ENCODE measurements around the gene ATP7B. TPM values are rescaled to one million over a fixed set of nuclear protein-coding genes. Genes with fewer than 3 reads are reported as not detected.
"Not testable (repeated sequence)": the region's sequence is repeated elsewhere in the genome, so short reads cannot be mapped to it uniquely, and the experiment has no call there.

ATP7B gene
- total RNA-seq = 3.3 TPM
- long read RNA-seq, partial matches to known transcripts = 3 of 3 reads
- long read RNA-seq, other reads (novel, unspliced or antisense) = 0 of 3 reads

DNA sequence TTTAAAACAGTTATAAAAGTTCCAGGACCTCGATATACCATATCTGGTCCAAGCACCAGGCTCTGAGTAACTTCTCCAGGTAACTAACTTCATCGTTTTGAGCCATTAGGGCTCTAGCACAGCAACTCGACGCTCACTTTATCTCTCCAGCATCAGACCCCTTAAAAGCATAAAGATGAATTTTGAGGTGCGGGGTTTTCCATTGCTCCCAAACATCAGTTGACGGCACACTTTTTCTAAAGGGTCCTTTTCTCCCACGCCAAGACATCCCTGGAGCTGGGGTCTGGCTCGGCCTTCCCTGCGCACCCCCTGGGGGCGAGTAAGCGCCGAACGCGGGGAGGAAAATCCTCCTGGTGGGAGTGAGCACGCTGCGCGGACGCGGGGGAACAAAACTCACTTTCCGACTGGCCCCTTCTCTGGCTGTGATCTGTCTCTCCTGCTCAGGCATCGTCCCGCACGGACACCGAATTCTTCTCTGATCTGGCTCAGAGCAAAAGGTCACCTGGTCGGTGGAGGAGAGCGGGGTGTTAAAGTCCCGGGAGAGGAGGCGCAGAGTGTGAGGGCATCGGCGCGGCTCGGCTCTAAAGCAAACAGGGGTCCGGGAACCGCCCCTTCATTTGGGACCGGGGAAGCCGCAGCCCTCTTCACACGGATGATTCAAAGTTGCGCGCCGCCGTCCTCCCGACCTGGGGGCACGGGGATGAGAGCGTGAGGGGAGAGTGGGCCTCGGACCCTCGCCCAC lies at the start of gene ATP7B:
TSS of gene ATP7B (minus strand) at position 561 of the 742 bp plus-strand sequence. CDS start at position 448, 113 bp downstream.
- ATAC-seq (peak; percentile 20), DNase-seq (ENCODE audit: missing footprints) (no peak)
- intact Hi-C loops (cut with DNase I) = loop anchor here (5.0 kb wide), 1 partner anchor 416 kb away; no protein-coding TSS in a partner anchor

- intact Hi-C loops (cut with DNase I) = no loop called here
- DNase-seq (ENCODE audit: missing footprints) = no peak
- no peak for ATAC-seq
Observed at GRCh38 chr13:52053460-52053859, 42.2 kb upstream of the ATP7B start.

DNA sequence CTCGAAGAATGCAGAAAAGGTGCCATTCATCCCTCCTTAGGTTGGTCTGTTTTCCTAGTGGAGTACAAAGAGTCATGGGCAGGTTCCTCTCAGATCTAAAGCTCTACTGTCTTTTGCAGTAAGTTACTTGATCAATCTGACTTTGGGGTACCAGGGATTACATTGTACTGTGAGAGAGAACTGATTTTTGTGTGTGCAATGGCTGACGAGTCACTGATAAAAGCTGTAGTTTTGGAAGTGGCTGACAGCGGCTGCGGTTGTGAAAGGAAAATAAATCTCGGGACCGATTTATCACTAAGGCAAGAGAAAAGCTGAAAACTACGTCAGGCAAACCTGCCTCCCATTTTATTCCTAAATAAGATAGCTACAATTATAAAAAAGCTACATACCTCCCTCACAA lies 40.1 kb upstream of the ATP7B start:
- intact Hi-C loops (cut with DNase I) = no loop called here
- ATAC-seq (no peak), DNase-seq (ENCODE audit: missing footprints) (no peak)

- DNase-seq (ENCODE audit: missing footprints) = no peak
- no peak for ATAC-seq
- intact Hi-C loops (cut with DNase I) = no loop called here
Observed at GRCh38 chr13:52048516-52048915, 37.3 kb upstream of the ATP7B start.

GRCh38 chr13:52047463-52047862 lies 36.2 kb upstream of the ATP7B start:
- no peak for DNase-seq (ENCODE audit: missing footprints)
- intact Hi-C loops (cut with DNase I) = no loop called here
- ATAC-seq = no peak

GRCh38 chr13:52043675-52044074 lies 32.4 kb upstream of the ATP7B start:
- no peak for ATAC-seq
- intact Hi-C loops (cut with DNase I) = no loop called here
- DNase-seq (ENCODE audit: missing footprints) = no peak

DNA sequence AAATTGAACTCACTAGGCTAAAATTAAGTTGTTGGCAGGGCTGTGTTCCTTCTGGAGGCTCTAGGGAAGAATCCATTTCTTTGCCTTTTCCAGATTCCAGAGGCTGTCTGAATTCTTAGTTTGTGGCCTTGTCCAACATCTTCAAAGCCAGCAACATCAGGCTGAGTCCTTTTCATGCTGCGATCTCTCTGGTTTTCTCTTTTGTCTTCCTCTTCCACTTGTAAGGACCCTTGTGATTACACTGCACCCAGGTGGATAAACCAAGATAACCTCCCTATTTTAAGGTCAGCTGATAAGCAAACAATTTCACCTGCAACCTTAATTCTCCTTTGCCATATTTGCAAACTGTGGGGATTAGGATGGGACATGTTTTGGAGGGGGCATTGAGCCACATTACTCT lies 24.8 kb upstream of the ATP7B start:
- DNase-seq (ENCODE audit: missing footprints) (no peak), ATAC-seq (no peak)
- intact Hi-C loops (cut with DNase I) = no loop called here

DNA sequence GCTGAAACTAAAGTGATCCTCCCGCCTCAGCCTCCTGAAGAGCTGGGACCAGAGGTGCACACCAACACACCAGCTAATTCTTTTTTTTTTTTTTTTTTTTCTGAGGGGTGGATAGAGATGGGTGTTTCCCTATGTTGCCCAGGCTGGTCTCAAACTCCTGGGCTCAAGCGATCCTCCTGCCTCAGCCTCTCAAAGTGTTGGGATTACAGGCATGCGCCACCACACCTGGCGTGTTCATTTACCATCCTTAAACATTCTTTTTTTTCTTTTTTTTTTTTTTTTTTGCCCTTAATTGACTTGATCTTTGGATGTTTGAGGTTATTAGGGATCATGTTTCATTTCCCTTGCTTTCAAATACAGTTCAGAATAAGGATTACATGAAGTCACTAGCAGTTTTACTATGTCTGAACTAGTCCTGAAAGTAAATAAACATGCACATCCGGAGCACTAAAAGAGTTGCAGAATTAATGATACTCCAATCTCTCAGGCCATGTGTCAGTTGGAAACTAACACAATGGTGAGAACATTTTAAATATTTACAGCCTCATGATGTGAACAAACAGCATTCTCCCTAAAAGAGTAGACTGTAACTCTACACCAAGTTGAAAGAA lies 23.5 kb upstream of the ATP7B start:
- intact Hi-C loops (cut with DNase I) = no loop called here
- no peak for DNase-seq (ENCODE audit: missing footprints)
- ATAC-seq = no peak

GRCh38 chr13:52033039-52033438 lies 21.8 kb upstream of the ATP7B start:
- intact Hi-C loops (cut with DNase I) = no loop called here
- no peak for ATAC-seq
- no peak for DNase-seq (ENCODE audit: missing footprints)

DNA sequence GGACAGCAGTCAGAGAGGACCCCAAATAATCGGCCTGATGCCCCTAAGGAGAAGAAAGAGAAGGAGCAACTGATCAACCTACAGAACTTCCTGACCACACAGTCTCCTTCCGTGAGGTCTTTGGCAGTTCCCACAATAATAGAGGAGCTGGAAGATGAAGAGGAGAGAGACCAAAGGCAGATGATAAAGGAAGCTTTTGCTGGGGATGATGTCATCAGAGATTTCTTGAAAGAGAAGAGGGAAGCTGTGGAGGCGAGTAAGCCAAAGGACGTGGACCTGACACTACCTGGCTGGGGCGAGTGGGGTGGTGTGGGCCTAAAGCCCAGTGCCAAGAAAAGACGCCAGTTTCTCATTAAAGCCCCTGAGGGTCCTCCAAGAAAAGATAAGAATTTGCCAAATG lies 19.2 kb upstream of the ATP7B start:
- intact Hi-C loops (cut with DNase I); ATAC-seq; DNase-seq (ENCODE audit: missing footprints): not testable (repeated sequence)

GRCh38 chr13:52029569-52029968 lies 18.3 kb upstream of the ATP7B start:
- intact Hi-C loops (cut with DNase I) = no loop called here
- DNase-seq (ENCODE audit: missing footprints) = no peak
- no peak for ATAC-seq

GRCh38 chr13:52027832-52028231 lies 16.6 kb upstream of the ATP7B start:
- no peak for ATAC-seq
- intact Hi-C loops (cut with DNase I) = no loop called here
- no peak for DNase-seq (ENCODE audit: missing footprints)

- ATAC-seq (no peak), DNase-seq (ENCODE audit: missing footprints) (no peak)
- intact Hi-C loops (cut with DNase I) = no loop called here
Observed at GRCh38 chr13:52026246-52026626, 15.0 kb upstream of the ATP7B start.

DNA sequence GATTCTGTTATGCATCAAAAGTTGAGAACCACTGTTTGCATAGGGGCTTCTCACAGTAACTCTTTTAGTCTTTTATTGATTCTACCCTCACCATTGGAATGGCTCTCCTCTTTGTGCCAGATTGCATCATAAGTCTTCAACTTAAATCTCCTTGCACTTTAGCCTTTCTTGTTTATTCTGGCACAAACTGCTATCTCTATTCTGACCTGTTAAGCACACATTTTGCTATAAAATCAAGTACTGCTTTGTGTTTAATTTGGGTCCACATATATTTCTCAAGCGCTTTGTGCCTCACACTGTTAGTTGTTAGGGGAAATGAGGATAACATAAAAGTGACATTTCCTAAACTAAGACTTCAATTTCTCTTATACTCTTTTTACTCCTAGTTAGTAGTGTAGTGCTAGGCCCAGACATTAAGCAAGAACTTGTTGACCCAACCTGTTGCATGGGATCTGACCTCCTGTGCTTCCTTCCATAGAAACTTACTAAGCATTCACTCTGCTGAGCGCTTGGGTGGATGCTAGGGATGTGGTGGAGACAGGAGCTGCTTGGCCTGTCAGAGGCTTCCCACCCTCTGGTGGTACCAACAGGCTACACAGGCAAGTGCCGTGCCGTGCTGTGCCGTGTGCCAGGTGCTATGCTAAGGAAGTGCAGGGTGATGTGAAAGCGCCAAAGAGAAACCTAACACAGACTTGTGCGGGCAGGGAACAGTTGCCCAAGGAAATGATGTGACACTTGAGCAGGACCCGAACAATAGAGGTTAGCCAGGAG lies 14.4 kb upstream of the ATP7B start:
- DNase-seq (ENCODE audit: missing footprints) (no peak), ATAC-seq (no peak)
- intact Hi-C loops (cut with DNase I) = no loop called here

- intact Hi-C loops (cut with DNase I) = no loop called here
- DNase-seq (ENCODE audit: missing footprints) (no peak), ATAC-seq (no peak)
Observed at GRCh38 chr13:52024481-52024880, 13.2 kb upstream of the ATP7B start, which contains the start of gene UTP14C. UTP14C (plus strand) TSS chr13:52024691; CDS start chr13:52028805, 4,114 bp downstream.

- intact Hi-C loops (cut with DNase I) = no loop called here
- ATAC-seq = no peak
Observed at GRCh38 chr13:52022356-52022755, 11.1 kb upstream of the ATP7B start.

GRCh38 chr13:52020191-52020590 lies 8.9 kb upstream of the ATP7B start:
- no peak for ATAC-seq

More at GRCh38 chr13:52022356-52022755, 11.1 kb upstream of the ATP7B start:
- DNase-seq (ENCODE audit: missing footprints) = no peak

DNA sequence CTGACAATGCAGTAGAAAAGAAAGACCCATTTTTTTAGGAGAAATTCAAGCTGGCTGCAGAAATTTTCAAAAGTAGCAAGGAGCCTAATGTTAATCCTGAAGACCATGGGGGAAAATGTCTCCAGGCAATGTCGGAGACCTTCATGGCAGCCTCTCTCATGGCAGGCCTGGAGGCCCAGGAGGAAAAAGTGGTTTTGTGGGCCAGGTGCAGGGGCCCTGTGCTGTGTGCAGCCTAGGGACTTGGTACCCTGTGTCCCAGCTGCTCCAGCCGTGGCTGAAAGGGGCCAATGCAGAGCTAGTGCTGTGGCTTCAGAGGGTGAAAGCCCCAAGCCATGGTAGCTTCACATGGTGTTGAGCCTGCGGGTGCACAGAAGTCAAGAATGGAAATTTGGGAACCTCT lies 5.0 kb upstream of the ATP7B start:
- DNase-seq (ENCODE audit: missing footprints) = no peak
- no peak for ATAC-seq
- intact Hi-C loops (cut with DNase I) = no loop called here

More at GRCh38 chr13:52020191-52020590, 8.9 kb upstream of the ATP7B start:
- intact Hi-C loops (cut with DNase I) = no loop called here
- no peak for DNase-seq (ENCODE audit: missing footprints)

- intact Hi-C loops (cut with DNase I) = loop anchor here (5.0 kb wide), 1 partner anchor 415 kb away; no protein-coding TSS in a partner anchor
- no peak for ATAC-seq
Observed at GRCh38 chr13:52012512-52012836, 1.2 kb upstream of the ATP7B start.

More at GRCh38 chr13:52012512-52012836, 1.2 kb upstream of the ATP7B start:
- no peak for DNase-seq (ENCODE audit: missing footprints)
